Measurements from ENCODE around the gene UQCC2.

UQCC2 gene

DNA sequence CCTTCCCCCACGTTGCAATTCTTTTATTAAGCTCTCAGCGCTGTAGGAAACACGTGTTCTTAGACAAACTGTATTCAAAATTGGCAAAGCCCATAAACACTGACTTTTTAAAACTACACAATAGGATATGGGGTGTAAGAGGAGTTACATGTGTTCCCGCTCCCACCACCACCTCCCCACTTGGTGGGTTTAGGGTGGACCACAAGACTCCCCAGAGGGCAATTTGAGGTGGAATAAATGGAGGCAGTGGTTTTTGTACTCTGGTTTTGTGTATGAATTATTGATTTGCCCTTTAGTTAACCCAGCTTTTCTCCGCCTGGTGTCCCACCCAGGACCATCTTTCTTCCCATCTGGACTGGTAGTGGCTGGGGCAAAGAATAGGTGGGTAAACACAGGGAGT lies 3.7 kb downstream of the UQCC2 start:
- Histone ChIP-seq H3F3A (ENCODE audit: insufficient read depth, low read length) (no peaks in the 10 kb centered on the region), H3K79me2 (ENCODE audit: insufficient read depth, low read length) (0 out of 2 replicates have a peak, but pooled peaks cover 2% of the 10 kb centered on the region), H3K36me3 (ENCODE audit: insufficient read depth, low read length) (peaks cover 43% of the 10 kb centered on the region), H3K27me3 (ENCODE audit: insufficient read depth, low read length) (no peaks in the 10 kb centered on the region), H3K4me2 (ENCODE audit: low read length) (no peak overlapping the region), H3K4me3 (ENCODE audit: low read depth, low read length, poor library complexity, severe bottlenecking) (no peak overlapping the region), H3K27ac (ENCODE audit: low read depth, low read length, poor library complexity, severe bottlenecking) (no peak overlapping the region), H3K4me1 (ENCODE audit: insufficient read depth, low read length, severe bottlenecking) (peaks cover 61% of the 10 kb centered on the region), H3K9ac (ENCODE audit: low read length) (no peak overlapping the region), H3K9me2 (ENCODE audit: low read depth, low read length) (no peaks in the 10 kb centered on the region), H4K20me1 (ENCODE audit: insufficient read depth, low read length) (no peaks in the 10 kb centered on the region), H2AFZ (ENCODE audit: low read length) (no peak overlapping the region), H3K9me3 (ENCODE audit: low read length) (no peaks in the 10 kb centered on the region)
- no peak for TF ChIP-seq EZH2 (IDR thresholded peaks at IDR 0.05; ENCODE audit: borderline replicate concordance, low read length)
- TF ChIP-seq, protein P1, sequence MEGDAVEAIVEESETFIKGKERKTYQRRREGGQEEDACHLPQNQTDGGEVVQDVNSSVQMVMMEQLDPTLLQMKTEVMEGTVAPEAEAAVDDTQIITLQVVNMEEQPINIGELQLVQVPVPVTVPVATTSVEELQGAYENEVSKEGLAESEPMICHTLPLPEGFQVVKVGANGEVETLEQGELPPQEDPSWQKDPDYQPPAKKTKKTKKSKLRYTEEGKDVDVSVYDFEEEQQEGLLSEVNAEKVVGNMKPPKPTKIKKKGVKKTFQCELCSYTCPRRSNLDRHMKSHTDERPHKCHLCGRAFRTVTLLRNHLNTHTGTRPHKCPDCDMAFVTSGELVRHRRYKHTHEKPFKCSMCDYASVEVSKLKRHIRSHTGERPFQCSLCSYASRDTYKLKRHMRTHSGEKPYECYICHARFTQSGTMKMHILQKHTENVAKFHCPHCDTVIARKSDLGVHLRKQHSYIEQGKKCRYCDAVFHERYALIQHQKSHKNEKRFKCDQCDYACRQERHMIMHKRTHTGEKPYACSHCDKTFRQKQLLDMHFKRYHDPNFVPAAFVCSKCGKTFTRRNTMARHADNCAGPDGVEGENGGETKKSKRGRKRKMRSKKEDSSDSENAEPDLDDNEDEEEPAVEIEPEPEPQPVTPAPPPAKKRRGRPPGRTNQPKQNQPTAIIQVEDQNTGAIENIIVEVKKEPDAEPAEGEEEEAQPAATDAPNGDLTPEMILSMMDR (IDR thresholded peaks at IDR 0.05; ENCODE audit: low read length), result no peak

DNA sequence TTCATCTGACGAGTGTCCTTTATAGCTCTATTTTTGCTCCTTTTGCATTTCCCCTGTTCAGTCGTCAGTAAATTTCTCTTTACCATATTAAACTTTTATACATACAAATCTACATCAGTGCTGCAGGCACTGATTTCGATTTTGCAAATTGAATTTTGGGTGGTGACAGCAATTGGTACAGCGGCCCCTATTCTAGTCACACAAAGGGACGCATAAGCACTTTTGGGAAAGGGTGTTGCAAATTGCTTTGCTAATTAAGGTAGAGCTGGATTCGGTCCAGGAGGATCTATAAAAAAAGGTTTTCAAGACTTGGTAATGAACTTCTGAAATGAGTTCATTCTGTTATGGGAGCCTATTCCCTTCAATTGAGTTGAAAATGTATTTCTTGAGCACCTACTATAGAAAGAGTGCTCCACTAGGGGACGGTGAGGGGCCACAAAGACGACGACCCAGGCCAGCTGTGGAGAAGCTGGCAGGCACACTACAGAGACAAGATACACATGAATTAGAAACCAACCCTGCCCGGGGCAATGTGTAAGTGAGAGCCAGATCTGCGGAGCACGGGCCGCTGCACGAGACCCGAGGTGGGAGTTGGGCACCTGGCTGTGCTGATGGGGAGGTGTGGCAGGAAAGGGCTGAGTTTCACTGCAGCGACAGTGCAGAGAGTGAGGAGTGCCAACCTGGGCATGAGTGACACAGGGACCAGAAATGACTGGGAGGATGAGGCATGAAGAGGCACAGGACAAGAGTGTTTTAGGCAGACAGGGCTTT lies 5.4 kb downstream of the UQCC2 start:
- no peak overlapping the region for H3K4me3 ChIP-seq (ENCODE audit: low read depth, low read length, poor library complexity, severe bottlenecking)
- no peaks in the 10 kb centered on the region for H3F3A ChIP-seq (ENCODE audit: insufficient read depth, low read length)
- H3K27me3 ChIP-seq (ENCODE audit: insufficient read depth, low read length), result no peaks in the 10 kb centered on the region
- 0 out of 2 replicates have a peak overlapping the region, but pooled peaks have one; percentile 3 for H3K4me2 ChIP-seq (ENCODE audit: low read length)
- TF ChIP-seq EZH2 (IDR thresholded peaks at IDR 0.05; ENCODE audit: borderline replicate concordance, low read length), result no peak
- TF ChIP-seq, protein P1 (IDR thresholded peaks at IDR 0.05; ENCODE audit: low read length), result no peak
- H3K79me2 ChIP-seq (ENCODE audit: insufficient read depth, low read length), result 0 out of 2 replicates have a peak, but pooled peaks cover 2% of the 10 kb centered on the region
- no peaks in the 10 kb centered on the region for H4K20me1 ChIP-seq (ENCODE audit: insufficient read depth, low read length)
- H3K9me3 ChIP-seq (ENCODE audit: low read length), result no peaks in the 10 kb centered on the region
- H3K27ac ChIP-seq (ENCODE audit: low read depth, low read length, poor library complexity, severe bottlenecking), result no peak overlapping the region
- H3K9ac ChIP-seq (ENCODE audit: low read length), result no peak overlapping the region
- no peaks in the 10 kb centered on the region for H3K9me2 ChIP-seq (ENCODE audit: low read depth, low read length)
- peaks cover 55% of the 10 kb centered on the region for H3K4me1 ChIP-seq (ENCODE audit: insufficient read depth, low read length, severe bottlenecking)
- peaks cover 47% of the 10 kb centered on the region for H3K36me3 ChIP-seq (ENCODE audit: insufficient read depth, low read length)
- no peak overlapping the region for H2AFZ ChIP-seq (ENCODE audit: low read length)

DNA sequence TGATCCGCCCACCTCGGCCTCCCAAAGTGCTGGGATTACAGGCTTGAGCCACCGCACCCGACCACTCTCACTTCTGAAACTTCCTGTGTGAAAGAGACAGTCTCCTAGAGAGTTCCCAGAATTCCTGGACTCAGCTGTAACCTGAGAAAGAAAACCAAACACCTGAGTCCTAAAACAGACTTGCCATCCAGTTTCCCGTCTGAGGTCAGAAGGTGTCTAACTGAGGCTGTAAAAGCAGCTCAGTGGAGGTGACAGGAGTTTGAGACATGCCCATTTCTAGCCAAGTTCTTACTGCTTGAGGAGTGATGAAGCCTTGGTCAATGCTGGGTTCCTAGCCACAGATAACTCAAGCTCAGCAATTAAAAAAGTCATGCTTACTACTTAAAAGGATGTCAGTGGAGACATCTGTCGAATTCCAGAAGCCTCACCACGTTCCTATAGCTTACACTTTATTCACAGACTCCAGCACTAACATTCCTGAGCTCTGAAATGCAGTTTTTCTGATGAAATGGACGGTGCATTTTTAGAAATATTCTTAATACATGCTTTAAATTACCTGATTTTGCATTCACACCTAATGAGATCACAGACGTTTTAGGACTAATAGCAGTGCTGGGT lies 6.1 kb downstream of the UQCC2 start:
- Histone ChIP-seq H3K36me3 (ENCODE audit: insufficient read depth, low read length) (peaks cover 48% of the 10 kb centered on the region), H3K79me2 (ENCODE audit: insufficient read depth, low read length) (no peaks in the 10 kb centered on the region), H3K4me2 (ENCODE audit: low read length) (no peak overlapping the region), H2AFZ (ENCODE audit: low read length) (no peak overlapping the region), H3F3A (ENCODE audit: insufficient read depth, low read length) (no peaks in the 10 kb centered on the region), H3K9me3 (ENCODE audit: low read length) (no peaks in the 10 kb centered on the region), H3K27me3 (ENCODE audit: insufficient read depth, low read length) (no peaks in the 10 kb centered on the region), H3K4me3 (ENCODE audit: low read depth, low read length, poor library complexity, severe bottlenecking) (no peak overlapping the region), H3K4me1 (ENCODE audit: insufficient read depth, low read length, severe bottlenecking) (peaks cover 51% of the 10 kb centered on the region), H3K27ac (ENCODE audit: low read depth, low read length, poor library complexity, severe bottlenecking) (no peak overlapping the region), H3K9ac (ENCODE audit: low read length) (no peak overlapping the region), H3K9me2 (ENCODE audit: low read depth, low read length) (no peaks in the 10 kb centered on the region), H4K20me1 (ENCODE audit: insufficient read depth, low read length) (no peaks in the 10 kb centered on the region)
- TF ChIP-seq, protein P1 (IDR thresholded peaks at IDR 0.05; ENCODE audit: low read length), result no peak
- TF ChIP-seq EZH2 (IDR thresholded peaks at IDR 0.05; ENCODE audit: borderline replicate concordance, low read length), result no peak
